ENCODE data around the gene FILIP1L.
A peak's percentile ranks its signal among the peaks of the same experiment; 100 is the strongest.

FILIP1L gene

DNA sequence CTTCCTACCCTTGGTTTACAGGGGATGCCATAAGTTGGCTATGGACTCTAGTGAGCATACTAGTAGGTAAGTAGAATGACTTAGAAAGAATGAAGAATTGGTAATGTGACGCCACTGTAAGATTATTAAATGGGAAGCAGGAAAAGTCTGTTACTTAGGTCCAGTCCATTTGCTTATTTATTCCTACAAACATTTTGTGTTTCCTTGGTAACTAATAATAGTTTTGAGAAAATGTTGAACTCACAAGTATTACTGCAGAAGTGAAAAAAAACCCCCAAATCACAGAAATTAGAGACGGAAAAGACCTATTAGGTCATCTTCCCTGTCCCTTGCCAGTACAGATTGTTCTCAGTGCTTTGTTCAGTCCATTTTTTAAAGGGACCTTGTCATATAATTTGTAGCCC, 233.2 kb downstream of the FILIP1L start:
- TF ChIP-seq, protein P1, sequence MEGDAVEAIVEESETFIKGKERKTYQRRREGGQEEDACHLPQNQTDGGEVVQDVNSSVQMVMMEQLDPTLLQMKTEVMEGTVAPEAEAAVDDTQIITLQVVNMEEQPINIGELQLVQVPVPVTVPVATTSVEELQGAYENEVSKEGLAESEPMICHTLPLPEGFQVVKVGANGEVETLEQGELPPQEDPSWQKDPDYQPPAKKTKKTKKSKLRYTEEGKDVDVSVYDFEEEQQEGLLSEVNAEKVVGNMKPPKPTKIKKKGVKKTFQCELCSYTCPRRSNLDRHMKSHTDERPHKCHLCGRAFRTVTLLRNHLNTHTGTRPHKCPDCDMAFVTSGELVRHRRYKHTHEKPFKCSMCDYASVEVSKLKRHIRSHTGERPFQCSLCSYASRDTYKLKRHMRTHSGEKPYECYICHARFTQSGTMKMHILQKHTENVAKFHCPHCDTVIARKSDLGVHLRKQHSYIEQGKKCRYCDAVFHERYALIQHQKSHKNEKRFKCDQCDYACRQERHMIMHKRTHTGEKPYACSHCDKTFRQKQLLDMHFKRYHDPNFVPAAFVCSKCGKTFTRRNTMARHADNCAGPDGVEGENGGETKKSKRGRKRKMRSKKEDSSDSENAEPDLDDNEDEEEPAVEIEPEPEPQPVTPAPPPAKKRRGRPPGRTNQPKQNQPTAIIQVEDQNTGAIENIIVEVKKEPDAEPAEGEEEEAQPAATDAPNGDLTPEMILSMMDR (IDR thresholded peaks at IDR 0.05; ENCODE audit: low read depth, low read length), result no peak

GRCh38 chr3:99879275-99879674, 235.0 kb downstream of the FILIP1L start:
- H3K4me3 ChIP-seq (ENCODE audit: low read depth, low read length), result no peak overlapping the region
- TF ChIP-seq, protein P1 (IDR thresholded peaks at IDR 0.05; ENCODE audit: low read depth, low read length), result no peak

More for the DNA sequence above, 233.2 kb downstream of the FILIP1L start:
- no peak overlapping the region for H3K4me3 ChIP-seq (ENCODE audit: low read depth, low read length)

DNA sequence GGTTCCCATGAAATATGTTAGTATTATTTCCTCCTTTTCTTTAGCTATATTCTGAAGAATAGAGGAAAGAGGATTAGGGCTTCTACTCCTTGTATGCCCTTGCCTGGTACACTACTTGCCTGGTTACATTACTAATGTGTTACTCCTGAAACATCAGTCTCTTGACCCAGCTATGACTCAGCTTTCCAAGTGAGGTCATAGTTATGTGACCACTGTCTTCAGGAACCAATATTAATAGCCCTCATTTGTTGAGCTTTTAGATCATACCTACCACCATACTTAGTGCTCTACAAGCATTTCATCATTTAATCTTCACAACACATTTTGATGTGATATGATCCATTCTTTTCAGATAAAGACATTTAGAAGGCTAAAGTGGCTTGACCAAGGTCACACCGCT, 236.3 kb downstream of the FILIP1L start:
- no peak overlapping the region for H3K4me3 ChIP-seq (ENCODE audit: low read depth, low read length)
- TF ChIP-seq, protein P1 (IDR thresholded peaks at IDR 0.05; ENCODE audit: low read depth, low read length), result no peak

DNA sequence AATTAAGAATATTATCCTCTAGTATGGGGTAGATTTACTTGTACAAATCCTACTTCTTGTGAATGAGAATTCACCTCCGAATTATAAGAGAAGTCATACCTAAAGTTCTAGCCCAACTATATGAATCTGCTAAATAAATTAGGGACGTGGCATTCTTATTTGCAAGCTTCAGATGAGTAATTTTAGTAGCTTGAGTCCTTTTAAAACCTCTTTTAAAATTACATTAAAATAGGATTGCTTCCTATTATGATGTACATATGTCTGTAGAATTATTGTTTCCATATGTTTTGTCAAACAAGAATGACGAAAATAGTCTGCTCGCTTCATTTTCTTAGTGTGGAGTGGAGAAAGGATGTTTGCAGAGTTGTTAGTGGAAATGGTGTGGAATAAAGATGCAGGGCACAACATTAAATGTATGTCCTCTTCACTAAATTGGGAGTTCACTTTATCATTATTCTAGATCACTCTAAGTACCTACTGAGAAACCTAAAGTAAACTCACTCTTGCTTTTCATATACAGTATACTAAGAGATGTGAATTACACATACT, 237.2 kb downstream of the FILIP1L start:
- TF ChIP-seq, protein P1 (IDR thresholded peaks at IDR 0.05; ENCODE audit: low read depth, low read length), result no peak
- H3K4me3 ChIP-seq (ENCODE audit: low read depth, low read length), result peak overlapping the region; percentile 88

- H3K4me3 ChIP-seq (ENCODE audit: low read depth, low read length), result peak overlapping the region; percentile 88
Measured at GRCh38 chr3:99875929-99876841, 238.1 kb downstream of the FILIP1L start.

DNA sequence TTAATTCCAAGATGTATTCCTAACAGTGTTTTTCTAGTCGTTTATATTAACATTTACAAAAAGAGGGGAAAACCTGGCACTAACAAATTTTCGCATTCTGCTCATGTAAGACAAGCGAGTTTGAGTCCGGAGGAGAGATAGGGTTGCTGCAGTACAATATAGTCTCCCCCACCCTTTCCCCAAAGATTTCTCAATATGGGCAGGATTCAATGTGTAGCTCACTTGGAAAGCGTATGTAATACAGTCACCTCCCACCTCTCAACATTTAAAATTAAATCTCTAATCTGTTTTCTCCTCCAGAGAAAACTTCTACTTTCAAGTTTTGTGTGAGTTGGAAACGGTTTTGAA, 238.7 kb downstream of the FILIP1L start:
- TF ChIP-seq, protein P1 (IDR thresholded peaks at IDR 0.05; ENCODE audit: low read depth, low read length), result no peak
- H3K4me3 ChIP-seq (ENCODE audit: low read depth, low read length), result peak overlapping the region; percentile 88

More at GRCh38 chr3:99875929-99876841, 238.1 kb downstream of the FILIP1L start:
- TF ChIP-seq, protein P1 (IDR thresholded peaks at IDR 0.05; ENCODE audit: low read depth, low read length), result no peak

All from WI38 (cell line).